ENCODE results near the gene ABR.
"Not testable (repeated sequence)": the region's sequence is repeated elsewhere in the genome, so short reads cannot be mapped to it uniquely, and the experiment has no call there.

Gene ABR

GRCh38 chr17:1126250-1126797 lies 53.5 kb downstream of the ABR start:
- Histone ChIP-seq H3K4me1 (ENCODE audit: control insufficient read depth, insufficient read depth, low read length) (no peaks in the 10 kb centered on the region), H3K9ac (ENCODE audit: low read length) (no peak overlapping the region), H3K27ac (ENCODE audit: low read depth, low read length) (no peak overlapping the region)

GRCh38 chr17:1125788-1126145 lies 54.0 kb downstream of the ABR start:
- peaks cover 3% of the 10 kb centered on the region for H3K36me3 ChIP-seq (ENCODE audit: control insufficient read depth, insufficient read depth, low read length)
- H3K27ac ChIP-seq (ENCODE audit: low read depth, low read length): no peak overlapping the region
- H3K27me3 ChIP-seq (ENCODE audit: control insufficient read depth, insufficient read depth, low read length): no peaks in the 10 kb centered on the region
- H3K4me3 ChIP-seq (ENCODE audit: low read length): no peak overlapping the region
- no peaks in the 10 kb centered on the region for H3K4me1 ChIP-seq (ENCODE audit: control insufficient read depth, insufficient read depth, low read length)
- H3K9ac ChIP-seq (ENCODE audit: low read length): no peak overlapping the region

More at GRCh38 chr17:1126250-1126797, 53.5 kb downstream of the ABR start:
- peaks cover 3% of the 10 kb centered on the region for H3K36me3 ChIP-seq (ENCODE audit: control insufficient read depth, insufficient read depth, low read length)
- H3K27me3 ChIP-seq (ENCODE audit: control insufficient read depth, insufficient read depth, low read length): no peaks in the 10 kb centered on the region
- H3K4me3 ChIP-seq (ENCODE audit: low read length): no peak overlapping the region

GRCh38 chr17:1124896-1125787 lies 54.6 kb downstream of the ABR start:
- no peaks in the 10 kb centered on the region for H3K27me3 ChIP-seq (ENCODE audit: control insufficient read depth, insufficient read depth, low read length)
- H3K4me3 ChIP-seq (ENCODE audit: low read length): no peak overlapping the region
- H3K36me3 ChIP-seq (ENCODE audit: control insufficient read depth, insufficient read depth, low read length): peaks cover 3% of the 10 kb centered on the region
- H3K27ac ChIP-seq (ENCODE audit: low read depth, low read length): no peak overlapping the region
- H3K9ac ChIP-seq (ENCODE audit: low read length): no peak overlapping the region
- H3K4me1 ChIP-seq (ENCODE audit: control insufficient read depth, insufficient read depth, low read length): no peaks in the 10 kb centered on the region

- Histone ChIP-seq H3K4me1 (ENCODE audit: control insufficient read depth, insufficient read depth, low read length) (no peaks in the 10 kb centered on the region), H3K4me3 (ENCODE audit: low read length) (no peak overlapping the region), H3K27me3 (ENCODE audit: control insufficient read depth, insufficient read depth, low read length) (no peaks in the 10 kb centered on the region), H3K9ac (ENCODE audit: low read length) (no peak overlapping the region), H3K36me3 (ENCODE audit: control insufficient read depth, insufficient read depth, low read length) (peaks cover 3% of the 10 kb centered on the region), H3K27ac (ENCODE audit: low read depth, low read length) (no peak overlapping the region)
Measured at GRCh38 chr17:1123921-1124715, 55.7 kb downstream of the ABR start.

- Histone ChIP-seq H3K27ac (ENCODE audit: low read depth, low read length) (no peak overlapping the region), H3K9ac (ENCODE audit: low read length) (no peak overlapping the region), H3K4me3 (ENCODE audit: low read length) (peak overlapping the region; percentile 35)
Measured at GRCh38 chr17:1123393-1123831, 56.4 kb downstream of the ABR start.

GRCh38 chr17:1122533-1123392 lies 57.0 kb downstream of the ABR start:
- Histone ChIP-seq H3K27ac (ENCODE audit: low read depth, low read length) (no peak overlapping the region), H3K4me1 (ENCODE audit: control insufficient read depth, insufficient read depth, low read length) (no peaks in the 10 kb centered on the region), H3K9ac (ENCODE audit: low read length) (no peak overlapping the region), H3K4me3 (ENCODE audit: low read length) (peak overlapping the region; percentile 35), H3K36me3 (ENCODE audit: control insufficient read depth, insufficient read depth, low read length) (no peaks in the 10 kb centered on the region), H3K27me3 (ENCODE audit: control insufficient read depth, insufficient read depth, low read length) (no peaks in the 10 kb centered on the region)

More at GRCh38 chr17:1123393-1123831, 56.4 kb downstream of the ABR start:
- Histone ChIP-seq H3K36me3 (ENCODE audit: control insufficient read depth, insufficient read depth, low read length) (peaks cover 1% of the 10 kb centered on the region), H3K27me3 (ENCODE audit: control insufficient read depth, insufficient read depth, low read length) (no peaks in the 10 kb centered on the region), H3K4me1 (ENCODE audit: control insufficient read depth, insufficient read depth, low read length) (no peaks in the 10 kb centered on the region)

- H3K4me3 ChIP-seq (ENCODE audit: low read length); H3K4me1 ChIP-seq (ENCODE audit: control insufficient read depth, insufficient read depth, low read length); H3K27me3 ChIP-seq (ENCODE audit: control insufficient read depth, insufficient read depth, low read length); H3K27ac ChIP-seq (ENCODE audit: low read depth, low read length); H3K9ac ChIP-seq (ENCODE audit: low read length); H3K36me3 ChIP-seq (ENCODE audit: control insufficient read depth, insufficient read depth, low read length): not testable (repeated sequence)
Measured at GRCh38 chr17:1121442-1121817, 58.4 kb downstream of the ABR start.

- H3K4me3 ChIP-seq (ENCODE audit: low read length): no peak overlapping the region
- H3K9ac ChIP-seq (ENCODE audit: low read length): no peak overlapping the region
- no peak overlapping the region for H3K27ac ChIP-seq (ENCODE audit: low read depth, low read length)
- no peaks in the 10 kb centered on the region for H3K36me3 ChIP-seq (ENCODE audit: control insufficient read depth, insufficient read depth, low read length)
- H3K27me3 ChIP-seq (ENCODE audit: control insufficient read depth, insufficient read depth, low read length): no peaks in the 10 kb centered on the region
- no peaks in the 10 kb centered on the region for H3K4me1 ChIP-seq (ENCODE audit: control insufficient read depth, insufficient read depth, low read length)
Measured at GRCh38 chr17:1120596-1121441, 59.0 kb downstream of the ABR start.

GRCh38 chr17:1119924-1120323 lies 59.9 kb downstream of the ABR start:
- no peak overlapping the region for H3K9ac ChIP-seq (ENCODE audit: low read length)
- no peak overlapping the region for H3K4me3 ChIP-seq (ENCODE audit: low read length)
- no peaks in the 10 kb centered on the region for H3K36me3 ChIP-seq (ENCODE audit: control insufficient read depth, insufficient read depth, low read length)
- peaks cover 2% of the 10 kb centered on the region for H3K4me1 ChIP-seq (ENCODE audit: control insufficient read depth, insufficient read depth, low read length)
- no peaks in the 10 kb centered on the region for H3K27me3 ChIP-seq (ENCODE audit: control insufficient read depth, insufficient read depth, low read length)
- H3K27ac ChIP-seq (ENCODE audit: low read depth, low read length): no peak overlapping the region

GRCh38 chr17:1116602-1117001 lies 63.2 kb downstream of the ABR start:
- no peak overlapping the region for H3K9ac ChIP-seq (ENCODE audit: low read length)
- H3K36me3 ChIP-seq (ENCODE audit: control insufficient read depth, insufficient read depth, low read length): no peaks in the 10 kb centered on the region
- no peaks in the 10 kb centered on the region for H3K27me3 ChIP-seq (ENCODE audit: control insufficient read depth, insufficient read depth, low read length)
- no peak overlapping the region for H3K27ac ChIP-seq (ENCODE audit: low read depth, low read length)
- peaks cover 6% of the 10 kb centered on the region for H3K4me1 ChIP-seq (ENCODE audit: control insufficient read depth, insufficient read depth, low read length)
- H3K4me3 ChIP-seq (ENCODE audit: low read length): no peak overlapping the region

- no peak overlapping the region for H3K27ac ChIP-seq (ENCODE audit: low read depth, low read length)
- H3K36me3 ChIP-seq (ENCODE audit: control insufficient read depth, insufficient read depth, low read length): no peaks in the 10 kb centered on the region
- H3K9ac ChIP-seq (ENCODE audit: low read length): no peak overlapping the region
- no peaks in the 10 kb centered on the region for H3K27me3 ChIP-seq (ENCODE audit: control insufficient read depth, insufficient read depth, low read length)
- H3K4me3 ChIP-seq (ENCODE audit: low read length): no peak overlapping the region
- peaks cover 16% of the 10 kb centered on the region for H3K4me1 ChIP-seq (ENCODE audit: control insufficient read depth, insufficient read depth, low read length)
Measured at GRCh38 chr17:1112875-1113274, 66.9 kb downstream of the ABR start.
